Skin of body (tissue), 2 donors: ENCODE data around the gene FAM83F. TPM values are rescaled to one million over a fixed set of nuclear protein-coding genes. Genes with fewer than 3 reads are reported as not detected.
"Not testable (repeated sequence)": the region's sequence is repeated elsewhere in the genome, so short reads cannot be mapped to it uniquely, and the experiment has no call there.

Experiments used
- DNase-seq: peaks from one replicate; lab custom pipeline; 2025; lab: John Stamatoyannopoulos, UW
- total RNA-seq: library from RNA; depleted of rRNA; stranded (reverse); fragments of >200 nt; gene quantifications from one replicate; pipeline ENCODE4 v1.2.3, GENCODE V29; 2014

The FAM83F gene
- total RNA-seq, 1 donor from 2014 or later = 4.3 TPM

DNA sequence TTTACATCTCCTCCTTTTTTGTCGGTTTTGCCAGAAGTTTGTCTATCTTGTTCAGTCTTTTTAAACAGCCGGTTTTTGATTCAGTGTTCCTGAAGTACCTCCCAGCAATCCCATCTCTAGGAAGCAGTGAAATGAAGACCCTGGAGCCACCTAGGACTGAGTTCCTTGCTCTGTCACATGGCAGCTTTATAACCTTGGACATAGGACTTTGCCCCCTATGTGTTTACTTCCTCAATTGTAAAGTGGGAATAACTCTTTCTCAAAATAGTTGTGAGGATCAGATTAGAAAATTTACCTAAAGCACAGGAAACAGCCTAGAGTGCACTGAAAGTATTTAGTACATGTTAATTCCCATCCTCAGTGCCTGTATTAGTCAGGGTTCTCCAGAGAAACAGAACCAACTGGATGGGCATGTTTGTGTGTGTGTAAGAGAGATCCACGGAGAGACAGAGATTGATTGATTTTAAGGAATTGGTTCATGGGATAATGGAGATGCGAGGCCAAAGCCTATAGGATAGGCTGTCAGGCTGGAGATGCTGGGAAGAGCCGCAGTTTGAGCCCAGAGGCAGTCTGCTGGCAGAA is 20.0 kb downstream of the FAM83F start:
- DNase-seq = no peak

DNA sequence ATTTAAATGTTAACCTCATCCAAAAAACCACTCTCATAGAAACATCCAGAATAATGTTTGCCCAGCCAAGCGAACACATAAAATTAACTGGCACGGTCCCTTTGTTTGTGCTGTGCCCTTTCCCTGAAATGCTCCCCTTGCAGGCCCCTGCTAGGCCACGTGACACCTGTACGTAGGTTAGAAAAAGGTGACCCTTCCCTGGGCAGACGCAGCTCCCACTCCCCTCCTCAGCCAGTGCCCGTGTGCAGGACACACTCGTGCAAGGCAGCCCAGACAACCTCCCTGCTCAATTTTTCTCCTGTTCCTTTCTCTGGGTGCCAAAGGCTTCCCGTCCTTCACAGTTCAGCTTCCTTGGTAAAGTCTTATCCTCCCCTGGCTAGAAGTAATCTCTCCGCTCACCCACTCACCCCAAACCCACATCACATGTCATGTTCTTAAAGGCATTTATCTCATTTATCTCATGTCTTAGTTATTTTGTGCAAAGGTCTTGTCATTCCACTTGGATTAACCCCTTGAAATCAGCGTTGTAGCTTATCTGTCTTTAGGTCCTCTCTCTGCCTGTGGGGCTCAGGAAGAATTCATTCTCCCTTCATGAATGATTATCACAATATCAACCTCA is 20.7 kb downstream of the FAM83F start:
- no peak for DNase-seq

GRCh38 chr22:40018051-40018450 is 23.3 kb downstream of the FAM83F start:
- DNase-seq = no peak

GRCh38 chr22:40019100-40019499 is 24.3 kb downstream of the FAM83F start:
- DNase-seq = no peak

GRCh38 chr22:40020956-40021355 is 26.2 kb downstream of the FAM83F start:
- no peak for DNase-seq

DNA sequence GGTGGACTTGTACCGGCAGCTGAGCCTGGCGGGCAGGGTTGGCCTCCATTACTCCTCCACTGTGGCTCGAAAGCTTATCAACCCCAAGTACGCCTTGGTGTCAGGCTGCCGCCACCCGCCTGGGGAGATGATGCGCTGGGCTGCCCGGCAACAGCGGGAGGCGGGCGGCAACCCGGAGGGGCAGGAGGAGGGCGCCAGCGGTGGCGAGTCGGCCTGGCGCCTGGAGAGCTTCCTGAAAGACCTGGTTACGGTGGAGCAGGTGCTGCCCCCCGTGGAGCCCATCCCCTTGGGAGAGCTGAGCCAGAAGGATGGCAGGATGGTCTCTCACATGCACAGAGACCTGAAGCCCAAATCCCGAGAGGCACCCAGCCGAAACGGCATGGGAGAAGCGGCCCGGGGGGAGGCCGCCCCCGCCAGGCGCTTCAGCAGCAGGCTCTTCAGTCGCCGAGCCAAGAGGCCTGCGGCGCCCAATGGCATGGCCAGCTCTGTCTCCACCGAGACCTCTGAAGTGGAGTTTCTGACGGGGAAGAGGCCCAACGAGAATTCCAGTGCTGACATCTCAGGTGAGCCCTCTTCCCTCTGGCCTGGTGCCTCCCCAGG is 26.7 kb downstream of the FAM83F start:
- no peak for DNase-seq

GRCh38 chr22:40022536-40023240 is 27.9 kb downstream of the FAM83F start:
- no peak for DNase-seq

GRCh38 chr22:40023341-40023841 is 28.6 kb downstream of the FAM83F start:
- DNase-seq = no peak

DNA sequence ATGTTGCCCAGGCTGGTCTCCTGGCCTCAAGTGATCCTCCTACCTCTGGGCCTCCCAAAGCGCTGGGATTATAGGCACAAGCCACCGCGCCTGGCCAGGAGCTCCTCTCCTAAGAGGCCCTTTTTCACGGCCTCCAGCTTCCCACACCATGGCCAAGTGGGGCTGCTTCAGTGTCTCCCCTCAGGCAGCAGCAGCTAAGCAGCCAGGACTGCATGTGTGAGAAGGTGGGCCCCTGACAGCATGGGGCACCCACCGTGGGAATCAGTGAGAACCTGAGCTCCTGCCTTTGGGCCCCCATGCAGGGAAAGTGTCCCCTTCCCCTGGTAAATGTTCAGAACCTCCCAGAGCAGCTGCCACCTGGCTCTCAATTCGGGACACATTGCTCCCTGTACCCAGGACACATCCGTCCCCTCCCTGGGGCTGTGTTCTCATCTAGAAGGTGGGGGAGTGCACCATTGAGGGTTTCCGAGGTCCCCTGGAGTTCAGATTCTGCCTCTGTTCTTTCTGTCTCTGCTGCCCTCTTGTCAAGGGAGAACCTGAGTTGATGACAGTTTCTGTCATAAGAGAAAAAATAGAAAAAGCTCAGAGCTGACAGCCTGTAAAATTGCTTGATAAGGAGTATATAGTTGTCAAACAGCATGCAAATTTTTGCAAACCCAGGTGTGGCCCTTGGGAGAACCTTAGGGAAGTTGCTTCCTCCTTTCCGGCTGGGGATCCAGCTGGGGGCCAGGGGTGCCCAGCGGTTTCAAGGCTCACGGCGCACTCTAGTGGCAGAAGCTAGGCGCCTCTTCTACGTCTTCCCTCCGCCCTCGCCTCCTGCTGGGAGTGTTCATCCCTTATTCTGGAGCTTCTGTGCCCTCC is 29.7 kb downstream of the FAM83F start:
- DNase-seq = no peak

DNA sequence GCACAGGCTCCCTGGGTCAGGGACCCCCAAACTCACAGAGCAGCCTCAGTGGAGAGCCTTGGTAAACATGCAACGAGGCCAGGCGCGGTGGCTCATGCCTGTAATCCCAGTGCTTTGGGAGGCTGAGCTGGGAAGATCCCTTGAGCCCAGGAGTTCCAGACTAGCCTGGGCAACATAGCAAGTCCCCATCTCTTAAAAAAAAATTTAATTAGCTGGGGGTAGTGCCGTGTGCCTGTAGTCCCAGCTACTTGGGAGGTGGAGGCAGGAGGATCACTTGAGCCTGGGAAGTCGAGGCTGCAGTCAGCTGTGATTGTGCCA is 30.3 kb downstream of the FAM83F start:
- not testable (repeated sequence) for DNase-seq

- DNase-seq = no peak
Observed at GRCh38 chr22:40025856-40026255, 31.1 kb downstream of the FAM83F start.

- DNase-seq = no peak
Observed at GRCh38 chr22:40026641-40027040, 31.9 kb downstream of the FAM83F start.

DNA sequence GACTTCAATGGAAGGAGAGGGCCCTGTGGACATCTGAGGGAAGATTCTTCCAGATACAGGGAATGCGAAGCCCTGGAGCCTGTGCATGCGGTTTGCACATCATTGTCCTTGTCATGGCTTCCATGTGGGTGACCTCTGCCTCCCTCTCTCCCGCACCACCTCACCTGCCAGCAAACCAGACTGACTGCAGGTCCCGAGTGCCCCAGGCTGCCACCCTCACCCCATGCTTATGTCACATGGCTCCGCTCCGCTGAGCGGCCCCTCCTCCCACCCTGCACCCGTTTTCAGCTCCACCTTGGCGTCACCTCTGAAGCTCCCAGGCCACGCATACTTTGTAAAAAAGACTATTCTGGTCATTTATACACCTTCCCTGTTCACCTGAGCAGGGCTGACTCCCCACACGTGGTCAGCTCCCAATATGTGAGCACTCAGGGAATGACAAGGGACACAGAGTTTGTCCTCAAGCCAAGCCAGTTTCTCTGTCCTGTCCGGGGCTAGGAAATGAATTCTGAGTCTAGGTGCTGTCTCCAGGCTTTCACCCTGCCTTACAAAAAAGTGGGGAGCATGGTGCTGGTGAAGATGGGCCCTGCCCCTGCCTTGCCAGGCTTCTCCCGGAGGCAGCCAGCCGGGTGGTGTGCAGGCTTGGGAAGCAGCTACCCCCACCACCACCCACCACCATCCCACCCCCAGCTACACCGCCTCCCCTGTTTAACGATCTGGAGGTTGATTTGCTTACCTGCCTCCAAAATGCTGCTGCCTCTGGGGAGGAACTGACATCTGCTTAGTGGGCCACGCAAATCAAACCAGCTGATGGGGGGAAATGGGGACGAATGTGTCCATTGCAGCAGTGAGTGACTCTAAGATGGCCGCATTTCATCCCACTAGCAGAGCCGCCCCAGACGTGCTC is 32.7 kb downstream of the FAM83F start:
- no peak for DNase-seq

- no peak for DNase-seq
Observed at GRCh38 chr22:40028098-40028425, 33.3 kb downstream of the FAM83F start.

GRCh38 chr22:40029189-40029890 is 34.6 kb downstream of the FAM83F start:
- no peak for DNase-seq

DNA sequence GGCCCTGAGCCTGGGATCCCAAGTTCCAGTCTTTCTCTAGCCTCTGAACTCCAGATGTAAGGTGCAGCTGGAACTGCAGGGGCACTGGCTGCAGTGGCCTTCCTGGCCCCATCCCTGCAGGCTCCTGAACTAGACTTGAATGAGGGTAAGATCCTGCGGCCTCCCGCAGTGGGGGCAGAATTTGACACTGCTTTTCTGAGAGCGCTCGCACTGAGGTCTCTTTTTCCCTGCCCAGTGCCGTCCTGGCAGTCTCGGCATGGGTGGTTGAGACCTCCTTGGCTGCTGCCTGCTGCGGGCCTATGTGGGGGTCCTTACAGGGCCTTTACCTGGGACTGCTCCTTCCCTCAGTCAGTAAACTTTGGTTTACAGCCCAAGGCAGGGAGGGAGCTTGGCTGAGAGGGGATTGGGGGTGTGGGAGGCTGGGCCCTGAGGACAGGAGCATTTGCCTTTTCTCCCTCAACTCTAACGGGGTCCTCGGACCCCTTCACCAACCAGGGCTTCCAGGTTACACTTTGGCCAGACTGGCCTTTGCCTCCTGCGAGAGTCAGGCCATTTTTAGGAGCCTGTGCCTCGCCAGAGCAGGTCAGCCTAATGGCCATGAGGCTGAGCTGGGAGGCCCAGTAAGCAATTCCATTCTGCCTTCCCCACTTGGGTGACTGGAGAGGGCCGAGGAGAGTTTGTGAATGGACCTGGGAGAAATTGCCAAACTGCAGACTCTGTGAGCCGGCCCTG is 35.4 kb downstream of the FAM83F start:
- DNase-seq = no peak

DNA sequence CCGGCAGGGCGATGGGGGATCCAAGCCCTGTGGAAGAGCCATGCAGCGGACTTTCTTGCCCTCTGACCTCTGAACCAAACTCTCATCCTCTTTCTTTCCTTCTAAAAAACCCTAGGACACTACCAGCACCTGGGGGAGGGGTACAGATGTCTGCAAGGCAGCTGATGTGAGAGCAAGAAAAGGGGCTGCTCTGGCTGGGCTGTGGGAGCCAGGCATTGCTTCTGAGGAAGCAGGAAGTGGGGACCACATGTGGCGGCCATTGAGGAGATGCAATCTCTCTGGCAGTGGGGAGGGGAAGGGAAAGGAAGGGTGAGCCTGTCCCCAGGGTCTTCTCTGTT is 36.0 kb downstream of the FAM83F start:
- no peak for DNase-seq

- DNase-seq = no peak
Observed at GRCh38 chr22:40031766-40032470, 37.2 kb downstream of the FAM83F start.
